ENCODE measurements around the gene AK1. TPM values are rescaled to one million over a fixed set of nuclear protein-coding genes. Genes with fewer than 3 reads are reported as not detected.

The AK1 gene
- total RNA-seq (2021; ENCODE audit: unreplicated experiment) (61.1 TPM), Bru-seq, nascent RNA (percentile 61 among the genes with signal in this experiment), BruChase-seq, experiment 1, labeled RNA remaining after a 6-hour chase (percentile 90 among the genes with signal in this experiment), BruChase-seq, experiment 2, labeled RNA remaining after a 2-hour chase (percentile 70 among the genes with signal in this experiment)
- 70.6 and 74.2 TPM in 2 replicates for polyA plus RNA-seq (2012)
- long read RNA-seq, transcript AK1-203 (7 exons, 2,266 nt): major isoform, 42 of 44 reads
- long read RNA-seq, partial matches to known transcripts: 0 of 44 reads
- long read RNA-seq, other reads (novel, unspliced or antisense): 2 of 44 reads

DNA sequence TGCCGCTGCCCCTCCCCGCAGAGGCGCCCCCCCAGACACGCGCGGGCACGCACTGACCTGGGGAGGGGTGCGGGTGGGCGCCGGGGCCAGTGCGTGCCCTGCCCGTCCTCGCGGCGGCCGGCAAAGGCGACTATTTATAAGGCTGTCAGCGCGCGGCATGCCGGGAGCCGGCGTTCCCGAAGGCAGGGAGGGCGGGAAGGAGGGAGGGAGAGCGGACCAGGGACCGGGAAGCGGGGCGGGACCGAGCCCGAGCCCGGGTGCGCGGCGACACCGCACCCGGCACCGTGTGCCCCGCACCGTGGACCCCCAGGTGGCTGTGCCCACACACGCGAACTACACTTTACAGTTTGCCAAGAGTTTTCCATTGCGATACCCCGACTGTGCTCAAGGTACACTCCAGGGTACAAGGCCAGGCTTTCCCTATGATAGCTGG is at the start of gene AK1:
TSS of gene AK1 (minus strand) at position 110 of the 433 bp plus-strand sequence. CDS start 3,058 bp downstream, outside the sequence.
- H3K4me1 ChIP-seq (ENCODE audit: control insufficient read depth in 1 of 2, insufficient read depth in 2 of 2, low read length in 2 of 2): peaks cover 14 to 48% of the 10 kb centered on the region in 2 experiments
- H3K79me2 ChIP-seq (ENCODE audit: insufficient read depth, low read length): no peaks in the 10 kb centered on the region; the same call in 1 of the 2 replicates
- DNase-seq (ENCODE audit: low read depth, low spot score) (no peak), ATAC-seq (peak; percentile 86)
- RAD21 ChIA-PET (ENCODE audit: low non-redundant PET in 1 of 2, low total read pairs in 2 of 2, uncharacterized antibody in 2 of 2, unreplicated experiment in 2 of 2): no interaction called here
- CTCF ChIA-PET: interaction anchor here (1.0 to 2.2 kb wide), 2 partner anchors 7 to 41 kb away, joined by 3 to 4 read pairs; no protein-coding TSS in a partner anchor
- H3K27me3 ChIP-seq (ENCODE audit: insufficient read depth, low read length): no peaks in the 10 kb centered on the region
- no peaks in the 10 kb centered on the region for H3K9me2 ChIP-seq (ENCODE audit: insufficient read depth)
- H3K27ac ChIP-seq (ENCODE audit: low read depth, low read length): peak within 1 kb of the TSS; percentile 45
- intact Hi-C loops (cut with micrococcal nuclease): no loop called here
- H3K4me2 ChIP-seq (ENCODE audit: low read length): peak within 1 kb of the TSS; percentile 89
- H3K4me3 ChIP-seq (replicated peaks in 1 of 2; ENCODE audit: low read depth in 1 of 2, low read length in 2 of 2): peak within 1 kb of the TSS; percentile 58 to 68
- no peaks in the 10 kb centered on the region for H3K36me3 ChIP-seq (ENCODE audit: control insufficient read depth in 1 of 2, insufficient read depth in 2 of 2, low read length in 2 of 2)
- TF ChIP-seq POLR2A (IDR thresholded peaks at IDR 0.05; ENCODE audit: borderline replicate concordance, extremely low read depth, insufficient read depth, insufficient read length) (peak; percentile 49), EGR1 (IDR thresholded peaks at IDR 0.05; ENCODE audit: low read depth) (no peak), POLR2AphosphoS5 (IDR thresholded peaks at IDR 0.05; ENCODE audit: low read depth, low read length) (peak; percentile 80), EZH2 (IDR thresholded peaks at IDR 0.05) (no peak), CEBPB (IDR thresholded peaks at IDR 0.05; ENCODE audit: low read depth) (no peak), ZFX (IDR thresholded peaks at IDR 0.05) (no peak), ZNF274 (IDR thresholded peaks at IDR 0.05; ENCODE audit: low read depth, low read length) (no peak), SIN3A (IDR thresholded peaks at IDR 0.05; ENCODE audit: low read depth) (no peak), CBX3 (IDR thresholded peaks at IDR 0.05; ENCODE audit: low read depth) (no peak)
- TF ChIP-seq, protein P1, sequence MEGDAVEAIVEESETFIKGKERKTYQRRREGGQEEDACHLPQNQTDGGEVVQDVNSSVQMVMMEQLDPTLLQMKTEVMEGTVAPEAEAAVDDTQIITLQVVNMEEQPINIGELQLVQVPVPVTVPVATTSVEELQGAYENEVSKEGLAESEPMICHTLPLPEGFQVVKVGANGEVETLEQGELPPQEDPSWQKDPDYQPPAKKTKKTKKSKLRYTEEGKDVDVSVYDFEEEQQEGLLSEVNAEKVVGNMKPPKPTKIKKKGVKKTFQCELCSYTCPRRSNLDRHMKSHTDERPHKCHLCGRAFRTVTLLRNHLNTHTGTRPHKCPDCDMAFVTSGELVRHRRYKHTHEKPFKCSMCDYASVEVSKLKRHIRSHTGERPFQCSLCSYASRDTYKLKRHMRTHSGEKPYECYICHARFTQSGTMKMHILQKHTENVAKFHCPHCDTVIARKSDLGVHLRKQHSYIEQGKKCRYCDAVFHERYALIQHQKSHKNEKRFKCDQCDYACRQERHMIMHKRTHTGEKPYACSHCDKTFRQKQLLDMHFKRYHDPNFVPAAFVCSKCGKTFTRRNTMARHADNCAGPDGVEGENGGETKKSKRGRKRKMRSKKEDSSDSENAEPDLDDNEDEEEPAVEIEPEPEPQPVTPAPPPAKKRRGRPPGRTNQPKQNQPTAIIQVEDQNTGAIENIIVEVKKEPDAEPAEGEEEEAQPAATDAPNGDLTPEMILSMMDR (IDR thresholded peaks at IDR 0.05 in 2 of 3, conservative IDR thresholded peaks at IDR 0.05 in 1 of 3; ENCODE audit: borderline replicate concordance in 1 of 3, insufficient read depth in 1 of 3, low read depth in 2 of 3, low read length in 2 of 3): no peak
- POLR2A ChIA-PET: no interaction called here
- H2AFZ ChIP-seq (ENCODE audit: low read depth, low read length, poor library complexity, severe bottlenecking): no peak within 1 kb of the TSS
- no TSS peak for BruUV-seq (replicated peaks)
- peak within 1 kb of the TSS; percentile 70 for H3K9ac ChIP-seq (ENCODE audit: low read length)
- H4K20me1 ChIP-seq (ENCODE audit: insufficient read depth): no peaks in the 10 kb centered on the region
- no peaks in the 10 kb centered on the region for H3K9me3 ChIP-seq (ENCODE audit: control insufficient read depth in 1 of 2, insufficient read depth in 1 of 2, low read depth in 1 of 2, low read length in 2 of 2)
